Gastroesophageal sphincter (tissue), 4 donors: ENCODE data around the gene EIF1AX. TPM values are rescaled to one million over a fixed set of nuclear protein-coding genes. Genes with fewer than 3 reads are reported as not detected.
A peak's percentile ranks its signal among the peaks of the same experiment; 100 is the strongest.

Experiments used
- ATAC-seq: fragments of 150-250 bp; one replicate; pipeline ENCODE4 v1.9.1; 2016; ENCODE audit warnings: mild to moderate bottlenecking, moderate library complexity
- H3K27ac ChIP-seq, 4 donors: fragments of 200-600 bp; sonication (generic) in 3 of 4; 1 replicate in 3 of 4; 2 replicates in 1 of 4; pipeline ENCODE4 v1.5.1; 2016 to 2019
- H3K27me3 ChIP-seq: fragments of 200-600 bp; sonication (generic); one replicate; pipeline ENCODE4 v1.5.1; 2019
- H3K36me3 ChIP-seq, 2 donors: fragments of 200-600 bp; sonication (generic); one replicate each; pipeline ENCODE4 v1.5.1; 2019; ENCODE audit warnings: control low read depth in 1 of 2
- H3K4me1 ChIP-seq, 3 donors: fragments of 200-600 bp; sonication (generic); 1 replicate in 2 of 3; 2 replicates in 1 of 3; pipeline ENCODE4 v1.5.1; 2016 to 2019; ENCODE audit warnings: control low read depth in 2 of 3
- H3K4me3 ChIP-seq, 2 donors: fragments of 200-600 bp; sonication (generic); one replicate each; pipeline ENCODE4 v1.5.1; 2019; ENCODE audit warnings: mild to moderate bottlenecking in 1 of 2, moderate library complexity in 1 of 2
- H3K9me3 ChIP-seq, 3 donors: fragments of 200-600 bp; sonication (generic); one replicate each; pipeline ENCODE4 v1.5.1; 2017 to 2019; ENCODE audit warnings: control low read depth in 2 of 3
- CTCF ChIP-seq, 4 experiments: fragments of 200-600 bp in 2 of 4; fragments of 450-650 bp in 2 of 4; sonication (generic) in 1 of 4; IDR thresholded peaks; one replicate each; pipeline ENCODE4 v1.5.1; 2017 to 2019; ENCODE audit warnings: antibody characterized with exemption in 4 of 4, mild to moderate bottlenecking in 2 of 4, moderate library complexity in 2 of 4
- EP300 ChIP-seq: sonication (generic); formaldehyde crosslinking; IDR thresholded peaks from one replicate; pipeline ENCODE4 v1.6.1; 2017; ENCODE audit warnings: antibody characterized with exemption, mild to moderate bottlenecking
- POLR2A ChIP-seq, 2 donors: fragments of 450-650 bp; IDR thresholded peaks; one replicate each; pipeline ENCODE4 v1.6.1; 2017; ENCODE audit warnings: antibody characterized with exemption in 2 of 2, mild to moderate bottlenecking in 2 of 2, moderate library complexity in 1 of 2
- POLR2AphosphoS5 ChIP-seq: sonication (generic); formaldehyde crosslinking; IDR thresholded peaks from one replicate; pipeline ENCODE4 v1.6.1; 2017; ENCODE audit warnings: antibody characterized with exemption
- WGBS, 2 donors: methylation state at CpG; one replicate each; pipeline ENCODE4 v1.1.5; 2018; ENCODE audit warnings: low coverage in 1 of 2; 5-methylcytosine and 5-hydroxymethylcytosine counted together
- total RNA-seq, 4 donors: library from RNA; depleted of rRNA; stranded (reverse); fragments of >200 nt; gene quantifications; one replicate each; pipeline ENCODE4 v1.1.0, GENCODE V29; 2016

EIF1AX gene
- total RNA-seq, 4 donors from 2014 or later = 52.0 to 70.4 (median 53.4) TPM

GRCh38 chrX:20118065-20118824, 23.4 kb downstream of the EIF1AX start:
- 31 to 49% methylated on average over 8 to 10 of the region's 12 CpGs for WGBS, 2 donors
- ATAC-seq = no peak
- H3K36me3 ChIP-seq = no peaks in the 10 kb centered on the region

DNA sequence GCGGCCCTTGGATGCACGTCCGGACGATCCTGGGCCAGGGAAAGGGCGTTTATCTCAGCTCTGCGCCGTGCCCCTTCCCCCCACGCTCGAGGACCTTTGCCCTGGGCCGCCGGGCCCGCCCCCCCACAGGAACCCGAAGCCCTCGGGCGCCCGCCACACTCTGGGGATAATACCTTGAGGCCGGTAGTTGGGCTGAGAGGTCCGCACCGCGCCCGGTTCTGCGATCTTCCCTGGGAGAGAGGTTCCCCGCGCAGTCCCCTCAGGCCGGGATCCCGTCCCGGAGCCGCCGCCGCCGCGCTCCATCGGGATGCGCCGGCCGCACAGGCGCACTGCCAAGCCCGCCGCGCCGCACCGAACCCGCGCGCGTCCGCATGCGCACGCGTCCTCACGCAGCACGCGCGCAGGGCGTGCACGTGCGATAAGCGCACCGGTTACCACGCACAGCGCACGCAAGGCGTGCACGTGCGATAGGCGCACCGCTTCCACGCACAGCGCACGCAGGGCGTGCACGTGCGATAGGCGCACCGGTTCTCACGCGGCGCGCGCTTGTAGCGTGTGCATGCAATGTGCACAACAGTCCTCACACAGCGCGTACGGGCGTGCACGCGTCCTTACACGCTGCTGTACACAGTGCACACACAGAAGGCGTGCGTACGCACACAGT, 24.9 kb downstream of the EIF1AX start, which contains the start of gene MAP7D2:
TSS of gene MAP7D2 (minus strand) at position 331 of the 664 bp plus-strand sequence. CDS start at position 303, 28 bp downstream.
- TF ChIP-seq CTCF (IDR thresholded peaks at IDR 0.05) (no peak), POLR2A (IDR thresholded peaks at IDR 0.05) (no peak), EP300 (no peak), POLR2AphosphoS5 (no peak)
- WGBS, 2 donors = 86% methylated on average over 7 of the region's 91 CpGs; no CpG with 5 or more reads in 1 of the 2 donors
- Histone ChIP-seq H3K4me3 (peak within 1 kb of the TSS in 1 of 2 donors; percentile 44), H3K27ac (no peak within 1 kb of the TSS), H3K9me3 (no peaks in the 10 kb centered on the region), H3K4me1 (peaks cover 0 to 12% (median 6%) of the 10 kb centered on the region in 3 donors), H3K36me3 (no peaks in the 10 kb centered on the region), H3K27me3 (peaks cover 19% of the 10 kb centered on the region)
- no peak for ATAC-seq

More at GRCh38 chrX:20118065-20118824, 23.4 kb downstream of the EIF1AX start:
- Histone ChIP-seq H3K27ac (no peak overlapping the region), H3K4me3 (no peak overlapping the region), H3K9me3 (no peaks in the 10 kb centered on the region), H3K4me1 (peaks cover 0 to 12% (median 6%) of the 10 kb centered on the region in 3 donors), H3K27me3 (peaks cover 19% of the 10 kb centered on the region)
- TF ChIP-seq CTCF (IDR thresholded peaks at IDR 0.05) (no peak), EP300 (no peak), POLR2AphosphoS5 (no peak), POLR2A (IDR thresholded peaks at IDR 0.05) (no peak)

- ATAC-seq = no peak
- no CpG with 5 or more reads among the region's 47 CpGs for WGBS, 2 donors
These were observed 25.5 kb downstream of the EIF1AX start for GRCh38 chrX:20116087-20116576.

GRCh38 chrX:20112022-20112774, 29.4 kb downstream of the EIF1AX start:
- no peak for TF ChIP-seq EP300
- no peak for TF ChIP-seq CTCF (IDR thresholded peaks at IDR 0.05)
- TF ChIP-seq POLR2AphosphoS5 = no peak
- no peak for TF ChIP-seq POLR2A (IDR thresholded peaks at IDR 0.05)
- H3K9me3 ChIP-seq = no peaks in the 10 kb centered on the region
- WGBS, 2 donors = 94% methylated on average over 9 of the region's 14 CpGs; no CpG with 5 or more reads in 1 of the 2 donors
- no peak overlapping the region for H3K4me3 ChIP-seq
- peaks cover 0 to 12% (median 6%) of the 10 kb centered on the region in 3 donors for H3K4me1 ChIP-seq
- no peak overlapping the region for H3K27ac ChIP-seq
- no peak for ATAC-seq
- H3K27me3 ChIP-seq = peaks cover 15% of the 10 kb centered on the region
- no peaks in the 10 kb centered on the region for H3K36me3 ChIP-seq

More at GRCh38 chrX:20116087-20116576, 25.5 kb downstream of the EIF1AX start:
- no peaks in the 10 kb centered on the region for H3K9me3 ChIP-seq
- peaks cover 19% of the 10 kb centered on the region for H3K27me3 ChIP-seq
- peaks cover 0 to 12% (median 6%) of the 10 kb centered on the region in 3 donors for H3K4me1 ChIP-seq
- peak overlapping the region in 1 of 2 donors; percentile 44 for H3K4me3 ChIP-seq
- TF ChIP-seq EP300 (no peak), POLR2AphosphoS5 (no peak), CTCF (IDR thresholded peaks at IDR 0.05) (no peak), POLR2A (IDR thresholded peaks at IDR 0.05) (no peak)
- no peaks in the 10 kb centered on the region for H3K36me3 ChIP-seq
- H3K27ac ChIP-seq = no peak overlapping the region
